NT2/D1 (cell line): ENCODE data around the gene HABP2.

Experiments
- SUZ12 ChIP-seq: IDR thresholded peaks from 2 replicates; pipeline ENCODE4 v1.6.1; 2011; ENCODE audit not compliant: insufficient read length, insufficient read depth; ENCODE audit errors: extremely low read depth
- YY1 ChIP-seq: IDR thresholded peaks from 2 replicates; pipeline ENCODE4 v1.6.1; 2011; ENCODE audit not compliant: insufficient read length, insufficient read depth

GRCh38 chr10:113522460-113522859 lies 30.4 kb upstream of the HABP2 start:
- no peak for TF ChIP-seq SUZ12
- TF ChIP-seq YY1 = no peak
